ENCODE data around the gene AATK. TPM values are rescaled to one million over a fixed set of nuclear protein-coding genes. Genes with fewer than 3 reads are reported as not detected.

The AATK gene
- total and polyA plus RNA-seq, 12 donors: 0.73 to 23.3 (median 9.9) TPM

GRCh38 chr17:81093619-81094508 lies 72.2 kb downstream of the AATK start:
- DNase-seq: no peak
- H3K27ac ChIP-seq: peak overlapping the region in 3 of 5 donors; percentile 55 to 93 (median 92)
- H3K9me3 ChIP-seq (replicated peaks in 1 of 3): no peaks in the 10 kb centered on the region
- intact Hi-C loops (cut with DNase I): no loop called here
- WGBS, 4 donors: 83 to 94% (median 88%) methylated on average over 17 to 21 of the region's 21 CpGs
- H3K27me3 ChIP-seq: no peaks in the 10 kb centered on the region
- no peak overlapping the region for H3K4me3 ChIP-seq
- H3K4me1 ChIP-seq (replicated peaks in 1 of 2): peaks cover 16 to 38% of the 10 kb centered on the region in 2 donors
- TF ChIP-seq POLR2A (IDR thresholded peaks at IDR 0.05): no peak
- no peak for TF ChIP-seq CTCF (IDR thresholded peaks at IDR 0.05)
- no peaks in the 10 kb centered on the region for H3K36me3 ChIP-seq (replicated peaks in 1 of 2)

GRCh38 chr17:81092518-81093095 lies 73.4 kb downstream of the AATK start:
- H3K4me1 ChIP-seq (replicated peaks in 1 of 2): peaks cover 11 to 34% of the 10 kb centered on the region in 2 donors
- TF ChIP-seq POLR2A (IDR thresholded peaks at IDR 0.05) (no peak), CTCF (IDR thresholded peaks at IDR 0.05) (no peak)
- no peak overlapping the region for H3K4me3 ChIP-seq
- peak overlapping the region in 1 of 5 donors; percentile 38 for H3K27ac ChIP-seq
- peaks cover 0 to 10% of the 10 kb centered on the region in 2 donors for H3K36me3 ChIP-seq (replicated peaks in 1 of 2)
- WGBS, 4 donors: 85 to 93% (median 90%) methylated on average over 11 to 24 of the region's 24 CpGs
- H3K9me3 ChIP-seq (replicated peaks in 1 of 3): no peaks in the 10 kb centered on the region
- no peaks in the 10 kb centered on the region for H3K27me3 ChIP-seq
- no peak for DNase-seq
- intact Hi-C loops (cut with DNase I): no loop called here

GRCh38 chr17:81091774-81092517 lies 74.1 kb downstream of the AATK start:
- H3K27ac ChIP-seq: peak overlapping the region in 1 of 5 donors; percentile 38
- intact Hi-C loops (cut with DNase I): no loop called here
- WGBS, 4 donors: 81 to 93% (median 88%) methylated on average over 1 to 23 of the region's 23 CpGs
- no peaks in the 10 kb centered on the region for H3K9me3 ChIP-seq (replicated peaks in 1 of 3)
- TF ChIP-seq POLR2A (IDR thresholded peaks at IDR 0.05) (no peak), CTCF (IDR thresholded peaks at IDR 0.05) (no peak)
- no peaks in the 10 kb centered on the region for H3K27me3 ChIP-seq
- no peak for DNase-seq
- peaks cover 0 to 13% of the 10 kb centered on the region in 2 donors for H3K36me3 ChIP-seq (replicated peaks in 1 of 2)
- no peak overlapping the region for H3K4me3 ChIP-seq
- peaks cover 4 to 28% of the 10 kb centered on the region in 2 donors for H3K4me1 ChIP-seq (replicated peaks in 1 of 2)

GRCh38 chr17:81091154-81091553 lies 74.9 kb downstream of the AATK start:
- Histone ChIP-seq H3K4me1 (replicated peaks in 1 of 2) (peaks cover 0 to 20% of the 10 kb centered on the region in 2 donors), H3K36me3 (replicated peaks in 1 of 2) (peaks cover 0 to 18% of the 10 kb centered on the region in 2 donors), H3K9me3 (replicated peaks in 1 of 3) (no peaks in the 10 kb centered on the region), H3K4me3 (no peak overlapping the region), H3K27me3 (no peaks in the 10 kb centered on the region), H3K27ac (no peak overlapping the region)
- TF ChIP-seq CTCF (IDR thresholded peaks at IDR 0.05) (no peak), POLR2A (IDR thresholded peaks at IDR 0.05) (no peak)
- WGBS, 4 donors: 88 to 100% (median 93%) methylated on average over 4 to 9 of the region's 9 CpGs
- DNase-seq: no peak
- intact Hi-C loops (cut with DNase I): no loop called here

Data from adrenal gland (tissue), 12 donors.